A673 (cell line): ENCODE results near the gene DLEC1. TPM values are rescaled to one million over a fixed set of nuclear protein-coding genes. Genes with fewer than 3 reads are reported as not detected.

Experiments used
- BruUV-seq: library from RNA; stranded (reverse); fragments of 400-500 nt; replicated peaks from 2 replicates; lab custom pipeline; 2021; lab: Mats Ljungman, UMichigan
- CTCF ChIA-PET: fragments of 300-600 bp; sonication (Branson Sonifier 250); formaldehyde crosslinking; loops from one replicate; lab custom pipeline; 2022; ENCODE audit warnings: antibody characterized with exemption; lab: Charles Lee
- POLR2A ChIA-PET: fragments of 300-600 bp; sonication (Branson Sonifier 250); formaldehyde crosslinking; loops from one replicate; lab custom pipeline; 2022; ENCODE audit warnings: antibody characterized with exemption; ENCODE audit not compliant: low non-redundant PET; lab: Charles Lee
- DNase-seq: peaks from one replicate; pipeline ENCODE4 v3.0.0-alpha.2; 2015; ENCODE audit warnings: low spot score
- H3K27ac ChIP-seq: fragments of 200-600 bp; sonication (generic); 2 replicates; pipeline ENCODE4 v1.5.1; 2016; ENCODE audit warnings: mixed run types, low read depth, mild to moderate bottlenecking, mixed read lengths, antibody characterized with exemption, low read length; ENCODE audit not compliant: poor library complexity, severe bottlenecking
- H3K27me3 ChIP-seq: fragments of 200-600 bp; sonication (generic); replicated peaks from 2 replicates; pipeline ENCODE4 v1.6.1; 2017; ENCODE audit warnings: mixed run types, low read depth, mild to moderate bottlenecking, mixed read lengths, antibody characterized with exemption, low read length; ENCODE audit not compliant: insufficient read depth, poor library complexity
- H3K36me3 ChIP-seq: fragments of 200-600 bp; sonication (generic); 2 replicates; pipeline ENCODE4 v1.6.1; 2016; ENCODE audit warnings: mixed run types, mild to moderate bottlenecking, mixed read lengths, antibody characterized with exemption, low read length; ENCODE audit not compliant: insufficient read depth, poor library complexity, severe bottlenecking
- H3K4me1 ChIP-seq: fragments of 200-600 bp; sonication (generic); 2 replicates; pipeline ENCODE4 v1.6.1; 2017; ENCODE audit warnings: mixed run types, mild to moderate bottlenecking, mixed read lengths, antibody characterized with exemption, low read length; ENCODE audit not compliant: insufficient read depth, poor library complexity, severe bottlenecking
- H3K4me3 ChIP-seq: fragments of 200-600 bp; sonication (generic); 2 replicates; pipeline ENCODE4 v1.5.1; 2016; ENCODE audit warnings: low read depth, mixed run types, mild to moderate bottlenecking, mixed read lengths, low read length; ENCODE audit not compliant: poor library complexity, severe bottlenecking
- H3K9me3 ChIP-seq: fragments of 200-600 bp; sonication (generic); 2 replicates; pipeline ENCODE4 v1.6.1; 2016; ENCODE audit warnings: mixed run types, low read depth, mild to moderate bottlenecking, mixed read lengths, antibody characterized with exemption, low read length; ENCODE audit not compliant: poor library complexity, severe bottlenecking
- CTCF ChIP-seq: fragments of 300-800, 200-600 bp; sonication (generic); conservative IDR thresholded peaks from 2 replicates; pipeline ENCODE4 v1.5.1; 2017; ENCODE audit warnings: low read depth, mild to moderate bottlenecking, antibody characterized with exemption, low read length, moderate library complexity, mixed read lengths
- EZH2 ChIP-seq: fragments of 200-600 bp; sonication (generic); IDR thresholded peaks from 2 replicates; pipeline ENCODE4 v1.6.1; 2017; ENCODE audit warnings: borderline replicate concordance, low read depth, mild to moderate bottlenecking, mixed read lengths, antibody characterized with exemption, low read length; ENCODE audit not compliant: poor library complexity, severe bottlenecking
- intact Hi-C: fragments of 100-400 bp; cut with micrococcal nuclease; formaldehyde crosslinking; loops from one replicate; pipeline ENCODE4 v1.10.0; 2022; ENCODE audit not compliant: unreplicated experiment
- total RNA-seq: library from RNA; stranded (reverse); gene quantifications from 2 replicates; pipeline ENCODE4 v1.2.3, GENCODE V29; 2021

Gene DLEC1
- total RNA-seq, 1 experiment from 2014 or later = not detected

- no peak for DNase-seq
- ChIA-PET CTCF (no interaction called here), POLR2A (no interaction called here)
- H3K9me3 ChIP-seq = no peaks in the 10 kb centered on the region
- no peaks in the 10 kb centered on the region for H3K27me3 ChIP-seq
- intact Hi-C loops = no loop called here
- no peaks in the 10 kb centered on the region for H3K36me3 ChIP-seq
- no TSS peak for BruUV-seq
- no peak for TF ChIP-seq CTCF
- TF ChIP-seq EZH2 = no peak
- H3K27ac ChIP-seq = no peak overlapping the region
- H3K4me1 ChIP-seq = no peaks in the 10 kb centered on the region
- H3K4me3 ChIP-seq = no peak overlapping the region
Measured at GRCh38 chr3:38046027-38046426, 7.0 kb downstream of the DLEC1 start.

DNA sequence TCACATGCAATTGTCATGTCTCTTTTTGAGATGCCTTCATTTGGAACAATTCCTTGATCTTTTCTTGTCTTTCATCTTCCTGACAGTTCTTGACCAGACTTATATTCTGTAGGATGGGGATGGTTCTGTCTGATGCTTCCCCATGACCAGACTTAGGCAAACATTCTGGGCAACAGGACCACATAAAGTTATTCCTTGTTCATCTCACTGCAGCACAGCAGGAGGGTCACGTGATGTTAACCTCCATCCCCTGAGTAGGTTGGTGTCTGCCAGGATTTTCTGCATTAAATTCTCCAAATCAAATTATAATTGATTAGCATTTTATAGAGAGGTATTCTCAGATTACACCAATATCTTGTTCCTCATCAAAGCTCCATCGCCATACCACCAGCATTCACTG, 7.8 kb downstream of the DLEC1 start:
- no peak for TF ChIP-seq EZH2
- TF ChIP-seq CTCF = no peak
- ChIA-PET POLR2A (no interaction called here), CTCF (no interaction called here)
- Histone ChIP-seq H3K27me3 (no peaks in the 10 kb centered on the region), H3K4me1 (no peaks in the 10 kb centered on the region), H3K4me3 (no peak overlapping the region), H3K9me3 (no peaks in the 10 kb centered on the region), H3K36me3 (no peaks in the 10 kb centered on the region), H3K27ac (no peak overlapping the region)
- no peak for DNase-seq
- intact Hi-C loops = no loop called here
- no TSS peak for BruUV-seq

- no peaks in the 10 kb centered on the region for H3K36me3 ChIP-seq
- intact Hi-C loops = no loop called here
- no peaks in the 10 kb centered on the region for H3K4me1 ChIP-seq
- no peak overlapping the region for H3K27ac ChIP-seq
- no peaks in the 10 kb centered on the region for H3K27me3 ChIP-seq
- no peaks in the 10 kb centered on the region for H3K9me3 ChIP-seq
- ChIA-PET POLR2A (no interaction called here), CTCF (no interaction called here)
- no peak for TF ChIP-seq EZH2
- no peak for TF ChIP-seq CTCF
- BruUV-seq = no TSS peak
- no peak for DNase-seq
- H3K4me3 ChIP-seq = no peak overlapping the region
Measured at GRCh38 chr3:38047896-38048295, 8.9 kb downstream of the DLEC1 start.
